Keratinocyte (primary cell): ENCODE measurements around the gene ADCY5.

ENCODE experiments used
- EZH2 ChIP-seq: IDR thresholded peaks from one replicate; pipeline ENCODE4 v1.6.1; 2012; ENCODE audit warnings: inconsistent platforms, mild to moderate bottlenecking, low read length, moderate library complexity
- TF ChIP-seq, protein P1 (sequence below), 3 experiments: IDR thresholded peaks in 1 of 3; conservative IDR thresholded peaks in 1 of 3; optimal IDR thresholded peaks in 1 of 3; 2 replicates in 2 of 3; 3 replicates in 1 of 3; pipeline versions ENCODE3 to v1.5.1; 2011; ENCODE audit warnings: low read length in 3 of 3, mild to moderate bottlenecking in 3 of 3, moderate library complexity in 2 of 3, control low read depth in 1 of 3, inconsistent platforms in 1 of 3; ENCODE audit not compliant: insufficient read depth in 2 of 3; ENCODE audit errors: extremely low read depth in 1 of 3

DNA sequence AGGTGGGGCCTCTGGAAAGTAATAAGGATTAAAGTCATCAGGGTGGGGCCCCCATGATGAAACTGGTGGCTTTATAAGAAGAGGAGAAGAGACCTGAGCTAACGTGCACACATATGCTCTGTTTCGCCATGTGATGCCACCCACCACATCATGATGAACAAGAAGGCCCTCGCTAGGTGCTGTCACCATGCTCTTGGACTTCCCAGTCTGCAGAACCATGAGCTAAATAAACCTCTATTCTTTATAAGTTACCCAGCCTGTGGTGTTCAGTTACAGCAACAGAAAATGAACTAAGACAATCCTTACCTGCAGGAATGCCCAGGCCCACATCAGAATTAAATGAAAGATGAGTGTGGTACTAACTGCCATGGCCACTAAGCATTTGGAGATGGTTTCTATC, 79.8 kb downstream of the ADCY5 start:
- TF ChIP-seq, protein P1, sequence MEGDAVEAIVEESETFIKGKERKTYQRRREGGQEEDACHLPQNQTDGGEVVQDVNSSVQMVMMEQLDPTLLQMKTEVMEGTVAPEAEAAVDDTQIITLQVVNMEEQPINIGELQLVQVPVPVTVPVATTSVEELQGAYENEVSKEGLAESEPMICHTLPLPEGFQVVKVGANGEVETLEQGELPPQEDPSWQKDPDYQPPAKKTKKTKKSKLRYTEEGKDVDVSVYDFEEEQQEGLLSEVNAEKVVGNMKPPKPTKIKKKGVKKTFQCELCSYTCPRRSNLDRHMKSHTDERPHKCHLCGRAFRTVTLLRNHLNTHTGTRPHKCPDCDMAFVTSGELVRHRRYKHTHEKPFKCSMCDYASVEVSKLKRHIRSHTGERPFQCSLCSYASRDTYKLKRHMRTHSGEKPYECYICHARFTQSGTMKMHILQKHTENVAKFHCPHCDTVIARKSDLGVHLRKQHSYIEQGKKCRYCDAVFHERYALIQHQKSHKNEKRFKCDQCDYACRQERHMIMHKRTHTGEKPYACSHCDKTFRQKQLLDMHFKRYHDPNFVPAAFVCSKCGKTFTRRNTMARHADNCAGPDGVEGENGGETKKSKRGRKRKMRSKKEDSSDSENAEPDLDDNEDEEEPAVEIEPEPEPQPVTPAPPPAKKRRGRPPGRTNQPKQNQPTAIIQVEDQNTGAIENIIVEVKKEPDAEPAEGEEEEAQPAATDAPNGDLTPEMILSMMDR (optimal IDR thresholded peaks at IDR 0.05 in 1 of 3, IDR thresholded peaks at IDR 0.05 in 1 of 3, conservative IDR thresholded peaks at IDR 0.05 in 1 of 3; ENCODE audit: extremely low read depth in 1 of 3, insufficient read depth in 2 of 3, low read length in 3 of 3), result no peak
- TF ChIP-seq EZH2, result no peak
